SK-N-MC (cell line): Measurements from ENCODE around the gene OGFOD2.
A peak's percentile ranks its signal among the peaks of the same experiment; 100 is the strongest.

Source experiments
- DNase-seq: peaks from one replicate; pipeline ENCODE4 v3.0.0-alpha.2; 2011; ENCODE audit warnings: low read depth, low spot score
- H3K27ac ChIP-seq: fragments of 200-600 bp; sonication (generic); 2 replicates; pipeline ENCODE4 v1.5.1; 2016; ENCODE audit warnings: mixed run types
- H3K36me3 ChIP-seq: fragments of 200-600 bp; sonication (generic); 2 replicates; pipeline ENCODE4 v1.6.1; 2017; ENCODE audit warnings: antibody characterized with exemption, low read length, mixed read lengths; ENCODE audit not compliant: insufficient read depth
- H3K4me3 ChIP-seq: fragments of 200-600 bp; sonication (generic); 2 replicates; pipeline ENCODE4 v1.5.1; 2016
- H3K9ac ChIP-seq: fragments of 200-600 bp; sonication (generic); 2 replicates; pipeline ENCODE4 v1.8.0; 2017; ENCODE audit warnings: mixed run types, mixed read lengths; ENCODE audit not compliant: insufficient read length
- H3K9me3 ChIP-seq: fragments of 200-600 bp; sonication (generic); 2 replicates; pipeline ENCODE4 v1.6.1; 2017; ENCODE audit warnings: low read depth, mild to moderate bottlenecking, antibody characterized with exemption, low read length, moderate library complexity, mixed read lengths
- EZH2 ChIP-seq: fragments of 200-600 bp; sonication (generic); IDR thresholded peaks from one replicate; pipeline ENCODE4 v1.6.1; 2017; ENCODE audit warnings: antibody characterized with exemption
- FOXP2 ChIP-seq: optimal IDR thresholded peaks from 2 replicates; pipeline ENCODE3; 2011; ENCODE audit warnings: mild to moderate bottlenecking, moderate library complexity; ENCODE audit not compliant: insufficient read depth; ENCODE audit errors: extremely low read length, control extremely low read depth
- POLR2AphosphoS5 ChIP-seq: IDR thresholded peaks from 2 replicates; pipeline ENCODE4 v1.6.1; 2012; ENCODE audit warnings: mild to moderate bottlenecking, low read depth, low read length, borderline replicate concordance

The OGFOD2 gene

GRCh38 chr12:122974892-122975789, at the start of gene OGFOD2:
Gene OGFOD2, plus strand, starts transcription at chr12:122975244. Its CDS starts 8 bp downstream, at chr12:122975252.
- H3K27ac ChIP-seq: peak within 1 kb of the TSS; percentile 97
- no peaks in the 10 kb centered on the region for H3K36me3 ChIP-seq
- no peaks in the 10 kb centered on the region for H3K9me3 ChIP-seq
- peak within 1 kb of the TSS; percentile 96 for H3K4me3 ChIP-seq
- no peak for TF ChIP-seq FOXP2
- TF ChIP-seq EZH2: no peak
- peak; percentile 74; the same call in 1 of the 2 replicates for TF ChIP-seq POLR2AphosphoS5
- peak within 1 kb of the TSS; percentile 99 for H3K9ac ChIP-seq
- peak; percentile 56 for DNase-seq

- Histone ChIP-seq H3K4me3 (no peak overlapping the region), H3K9ac (no peak overlapping the region), H3K27ac (no peak overlapping the region), H3K9me3 (no peaks in the 10 kb centered on the region), H3K36me3 (no peaks in the 10 kb centered on the region)
- TF ChIP-seq POLR2AphosphoS5 (no peak), FOXP2 (no peak), EZH2 (no peak)
- DNase-seq: no peak
These were observed 47.2 kb upstream of the OGFOD2 start for GRCh38 chr12:122927756-122928403.

- no peak overlapping the region for H3K4me3 ChIP-seq
- no peak overlapping the region for H3K9ac ChIP-seq
- TF ChIP-seq EZH2 (no peak), FOXP2 (no peak), POLR2AphosphoS5 (no peak)
- H3K27ac ChIP-seq: no peak overlapping the region
- no peaks in the 10 kb centered on the region for H3K36me3 ChIP-seq
- H3K9me3 ChIP-seq: no peaks in the 10 kb centered on the region
- no peak for DNase-seq
These were observed 46.5 kb upstream of the OGFOD2 start for GRCh38 chr12:122928404-122929147.

- TF ChIP-seq EZH2: no peak
- no peak for TF ChIP-seq POLR2AphosphoS5
- no peak for TF ChIP-seq FOXP2
- Histone ChIP-seq H3K36me3 (no peaks in the 10 kb centered on the region), H3K27ac (no peak overlapping the region), H3K4me3 (no peak overlapping the region), H3K9ac (no peak overlapping the region), H3K9me3 (no peaks in the 10 kb centered on the region)
- no peak for DNase-seq
These were observed 45.9 kb upstream of the OGFOD2 start for GRCh38 chr12:122929148-122929538.

GRCh38 chr12:122929812-122930211, 45.2 kb upstream of the OGFOD2 start:
- Histone ChIP-seq H3K9ac (no peak overlapping the region), H3K4me3 (no peak overlapping the region), H3K27ac (no peak overlapping the region), H3K36me3 (no peaks in the 10 kb centered on the region), H3K9me3 (no peaks in the 10 kb centered on the region)
- TF ChIP-seq EZH2 (no peak), FOXP2 (no peak), POLR2AphosphoS5 (no peak)
- DNase-seq: no peak

GRCh38 chr12:122932207-122932606, 42.8 kb upstream of the OGFOD2 start:
- Histone ChIP-seq H3K9ac (no peak overlapping the region), H3K9me3 (no peaks in the 10 kb centered on the region), H3K4me3 (no peak overlapping the region), H3K36me3 (no peaks in the 10 kb centered on the region), H3K27ac (no peak overlapping the region)
- no peak for TF ChIP-seq POLR2AphosphoS5
- no peak for TF ChIP-seq EZH2
- TF ChIP-seq FOXP2: no peak
- no peak for DNase-seq

GRCh38 chr12:122934722-122935121, 40.3 kb upstream of the OGFOD2 start:
- no peak overlapping the region for H3K9ac ChIP-seq
- DNase-seq: no peak
- no peaks in the 10 kb centered on the region for H3K9me3 ChIP-seq
- no peaks in the 10 kb centered on the region for H3K36me3 ChIP-seq
- no peak for TF ChIP-seq EZH2
- TF ChIP-seq FOXP2: no peak
- H3K27ac ChIP-seq: no peak overlapping the region
- H3K4me3 ChIP-seq: no peak overlapping the region

- Histone ChIP-seq H3K36me3 (no peaks in the 10 kb centered on the region), H3K9me3 (no peaks in the 10 kb centered on the region), H3K9ac (no peak overlapping the region), H3K4me3 (no peak overlapping the region), H3K27ac (no peak overlapping the region)
- no peak for DNase-seq
- TF ChIP-seq FOXP2 (no peak), POLR2AphosphoS5 (no peak), EZH2 (no peak)
These were observed 39.7 kb upstream of the OGFOD2 start for GRCh38 chr12:122935318-122935717.
